T47D (cell line): ENCODE measurements around the gene KRTAP10-4.
A peak's percentile ranks its signal among the peaks of the same experiment; 100 is the strongest.

ENCODE experiments used
- DNase-seq, 2 experiments: peaks; one replicate each; pipeline versions ENCODE4 v3.0.0 to v3.0.0-alpha.2; 2011 to 2012; ENCODE audit warnings: low read depth in 1 of 2, low spot score in 1 of 2
- JUND ChIP-seq: IDR thresholded peaks from 2 replicates; pipeline ENCODE4 v1.6.1; 2012; ENCODE audit warnings: low read depth
- in situ Hi-C: cut with HindIII; loops from 2 replicates; pipeline ENCODE4 v1.10.0; 2016; ENCODE audit warnings: low sequenced_read_pairs, low pct_unique_long_range_greater_than_20kb

KRTAP10-4 gene

GRCh38 chr21:44530221-44530902 lies 43.2 kb upstream of the KRTAP10-4 start:
- TF ChIP-seq JUND = no peak
- DNase-seq = no peak
- in situ Hi-C loops = no loop called here

- in situ Hi-C loops = no loop called here
- no peak for DNase-seq
- no peak for TF ChIP-seq JUND
These were observed 42.5 kb upstream of the KRTAP10-4 start for GRCh38 chr21:44530903-44531605.

DNA sequence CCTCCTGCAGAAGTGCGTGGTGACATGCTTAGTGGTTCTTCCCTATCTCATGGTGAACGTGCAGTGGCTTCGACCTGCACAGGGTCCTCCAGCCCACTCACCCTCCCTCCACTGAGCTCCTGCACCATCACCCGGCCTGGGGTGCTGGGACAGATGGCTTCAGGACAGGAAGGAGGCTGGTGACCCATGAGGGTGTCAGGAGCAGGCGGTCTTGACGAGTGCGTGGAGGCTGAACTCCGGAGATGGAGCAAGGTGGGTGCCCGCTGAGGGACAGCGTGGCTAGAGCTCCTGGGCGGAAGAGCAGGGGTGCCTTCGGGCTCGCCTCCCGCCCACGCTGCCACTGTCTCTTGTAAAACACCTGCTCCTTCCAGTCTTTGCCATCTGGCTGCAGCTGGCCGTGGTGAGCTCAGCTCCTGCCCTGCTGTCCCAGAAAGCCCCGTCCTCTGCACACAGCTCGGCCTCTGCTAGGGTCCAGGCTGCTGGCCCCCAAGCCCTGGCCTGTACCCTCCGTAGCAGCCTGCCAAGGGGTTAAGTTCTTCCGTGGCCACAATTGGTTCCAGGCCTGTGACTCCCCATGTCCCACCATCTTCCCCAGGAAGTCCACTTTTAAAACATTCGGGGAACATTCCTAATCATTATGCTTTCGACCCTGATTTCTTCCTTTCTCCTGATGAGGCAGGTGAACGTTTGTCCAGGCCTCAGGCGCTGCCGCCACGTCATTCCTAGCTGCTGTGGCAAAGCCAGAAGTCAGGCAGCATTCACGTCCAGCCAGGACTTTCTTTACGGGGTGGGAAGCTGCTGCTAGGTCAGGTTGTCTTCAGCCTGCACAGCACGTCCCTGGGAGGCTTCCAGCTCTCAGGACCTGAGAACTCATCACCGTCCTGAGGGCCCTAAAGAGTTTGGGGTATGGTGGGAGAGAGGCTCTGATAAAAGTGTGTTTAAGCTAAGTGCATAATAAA lies 41.6 kb upstream of the KRTAP10-4 start:
- no peak for DNase-seq
- TF ChIP-seq JUND = no peak
- in situ Hi-C loops = no loop called here

- in situ Hi-C loops = no loop called here
- TF ChIP-seq JUND = no peak
- no peak for DNase-seq
These were observed 40.8 kb upstream of the KRTAP10-4 start for GRCh38 chr21:44532712-44533111.

DNA sequence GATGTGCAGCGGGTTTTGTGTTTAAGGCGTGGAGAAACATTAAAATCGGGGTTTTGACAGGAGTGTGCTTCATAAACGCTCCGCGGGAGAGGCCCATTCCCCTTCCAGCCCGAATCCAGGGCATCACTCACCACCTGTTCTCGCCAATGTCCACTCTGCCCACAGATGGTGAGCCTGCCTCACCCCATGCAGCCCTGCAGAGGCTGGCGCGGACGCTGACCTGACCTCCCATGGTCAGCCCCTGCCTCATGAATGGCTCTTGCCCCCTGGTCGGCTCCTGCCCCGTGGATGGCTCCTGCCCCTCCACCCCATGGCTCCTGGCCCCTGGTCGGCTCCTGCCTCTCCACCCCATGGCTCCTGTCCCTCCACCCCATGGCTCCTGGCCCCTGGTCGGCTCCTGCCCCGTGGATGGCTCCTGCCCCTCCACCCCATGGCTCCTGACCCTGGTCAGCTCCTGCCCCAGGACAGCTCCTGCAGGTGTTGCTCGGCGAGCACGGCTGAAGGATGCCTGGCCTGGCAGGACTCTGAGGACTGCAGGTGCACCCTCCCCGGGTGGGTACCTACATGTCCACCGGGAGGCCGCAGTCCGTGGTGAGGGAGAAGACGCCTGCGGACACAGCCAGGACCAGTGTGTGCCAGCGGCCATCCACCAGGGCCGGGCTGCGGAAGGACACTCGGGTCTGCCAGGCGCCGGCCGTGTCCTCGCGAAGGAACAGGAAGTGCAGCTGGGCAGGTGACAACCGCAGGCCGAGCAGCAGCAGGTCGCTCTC lies 40.2 kb upstream of the KRTAP10-4 start:
- in situ Hi-C loops = no loop called here
- no peak for DNase-seq
- TF ChIP-seq JUND = no peak

DNA sequence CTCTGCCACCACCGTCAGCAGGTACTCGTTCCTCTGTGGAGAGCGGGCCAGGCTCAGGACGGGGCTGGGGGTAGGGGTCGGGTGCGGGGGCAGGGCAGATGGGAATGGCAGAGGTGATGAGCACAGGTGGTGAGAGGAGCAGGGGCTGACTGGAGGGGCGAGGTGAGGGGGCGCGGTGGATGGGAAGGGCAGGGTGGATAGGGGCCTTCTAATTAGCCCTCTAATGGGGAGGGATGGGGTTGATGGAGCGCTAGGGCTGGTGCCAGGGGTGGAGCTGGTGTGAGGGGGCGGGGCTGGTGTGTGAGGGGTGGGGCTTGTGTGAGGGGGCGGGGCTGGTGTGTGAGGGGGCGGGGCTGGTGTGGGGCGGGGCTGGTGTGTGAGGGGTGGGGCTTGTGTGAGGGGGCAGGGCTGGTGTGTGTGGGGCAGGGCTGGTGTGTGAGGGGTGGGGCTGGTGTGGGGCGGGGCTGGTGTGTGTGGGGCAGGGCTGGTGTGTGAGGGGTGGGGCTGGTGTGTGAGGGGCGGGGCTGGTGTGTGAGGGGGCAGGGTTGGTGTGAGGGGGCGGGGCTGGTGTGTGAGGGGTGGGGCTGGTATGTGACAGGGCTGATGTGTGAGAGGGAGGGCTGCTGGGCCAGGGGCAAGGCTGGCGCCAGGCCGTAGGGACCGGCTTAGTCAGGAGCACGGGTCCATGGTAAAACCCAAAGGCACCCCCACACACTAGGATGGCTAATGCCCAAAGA lies 39.5 kb upstream of the KRTAP10-4 start:
- no peak for TF ChIP-seq JUND
- in situ Hi-C loops = no loop called here
- DNase-seq = peak in 1 of 2 experiments; percentile 64

DNA sequence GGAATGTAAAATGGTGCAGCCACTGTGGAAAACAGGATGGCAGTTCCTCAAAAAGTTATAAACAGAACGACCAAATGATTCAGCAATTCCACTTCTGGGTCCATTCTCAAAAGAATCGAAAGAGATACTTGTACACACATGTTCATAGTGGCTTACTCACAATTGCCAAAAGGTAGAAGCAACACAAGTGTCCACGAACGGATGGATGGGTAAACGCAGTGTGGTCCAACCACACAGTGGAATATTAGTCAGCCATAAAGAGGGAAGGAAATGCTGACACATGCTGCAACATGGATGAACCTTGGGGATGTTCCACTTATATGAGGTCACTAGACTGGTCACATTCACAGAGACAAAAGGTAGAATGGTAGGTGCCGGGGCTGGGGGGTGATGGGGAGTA lies 38.8 kb upstream of the KRTAP10-4 start:
- no peak for TF ChIP-seq JUND
- DNase-seq = no peak
- in situ Hi-C loops = no loop called here

- no peak for TF ChIP-seq JUND
- in situ Hi-C loops = no loop called here
- no peak for DNase-seq
These were observed 37.6 kb upstream of the KRTAP10-4 start for GRCh38 chr21:44535963-44536362.

DNA sequence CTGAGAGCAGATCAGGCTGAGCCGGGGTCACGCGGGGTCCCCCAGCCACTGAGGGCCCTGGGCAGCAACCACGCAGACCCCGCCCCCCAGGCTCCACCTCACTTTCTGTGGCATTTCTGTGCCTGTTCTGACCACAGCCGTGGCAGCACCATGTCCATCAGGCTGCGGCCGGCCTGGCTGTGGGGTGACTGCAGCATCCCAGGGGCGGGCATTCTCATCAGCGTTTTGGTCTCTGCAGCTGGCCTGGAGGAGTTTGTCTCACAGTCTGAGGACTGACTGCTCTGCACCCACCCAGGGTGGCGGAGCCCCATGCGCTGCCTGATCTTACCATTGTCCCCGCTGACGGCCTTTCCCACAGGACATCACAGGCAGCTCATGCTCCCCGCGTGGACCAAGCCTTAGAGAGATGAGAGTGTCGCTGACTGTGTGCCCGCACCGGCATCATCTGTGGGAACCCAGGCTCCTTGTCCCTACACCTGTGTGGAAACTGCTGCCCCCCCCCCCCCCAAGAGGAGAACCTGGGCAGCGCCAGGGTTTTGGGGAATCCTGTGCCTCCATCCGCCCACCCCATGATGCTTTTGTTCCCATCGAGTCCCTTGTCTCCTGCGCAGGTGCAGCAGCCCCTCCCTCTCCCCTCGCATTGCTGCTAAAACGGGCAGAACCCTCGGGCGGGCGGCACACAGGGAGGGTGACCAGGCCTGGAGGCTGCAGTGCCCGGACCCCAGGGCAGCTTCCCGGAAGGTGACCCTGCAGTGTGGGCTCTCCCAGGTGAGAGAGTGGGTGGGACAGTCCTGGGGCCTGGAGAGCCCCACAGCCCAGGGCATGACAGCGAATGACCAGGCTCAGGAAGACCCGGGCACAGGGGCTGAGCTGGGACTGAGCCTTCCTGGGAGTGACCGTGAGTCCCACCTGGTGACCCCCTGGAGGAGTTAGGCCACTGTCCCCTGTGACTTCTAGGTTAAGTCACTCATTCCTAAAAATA lies 35.3 kb upstream of the KRTAP10-4 start:
- TF ChIP-seq JUND = no peak
- in situ Hi-C loops = no loop called here
- no peak for DNase-seq

DNA sequence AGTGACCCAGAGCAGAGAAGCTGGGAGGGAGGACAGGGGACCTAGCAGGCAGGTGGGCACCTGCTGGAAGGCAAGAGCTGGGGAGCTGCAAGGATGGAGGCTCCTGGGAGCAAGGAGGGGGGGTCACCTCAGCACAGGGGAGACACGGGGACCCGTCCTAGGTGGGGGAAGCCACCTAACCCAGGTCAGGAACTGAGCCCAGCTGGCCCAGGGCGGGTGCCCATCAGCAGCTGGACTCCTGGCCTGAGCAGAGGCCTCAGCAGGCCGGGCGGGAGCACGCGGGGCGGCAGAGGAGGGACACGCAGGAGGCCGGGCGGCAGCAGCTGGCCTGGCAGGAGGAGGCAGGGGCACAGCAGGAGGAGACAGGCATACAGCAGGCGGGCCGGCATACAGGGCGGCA lies 34.5 kb upstream of the KRTAP10-4 start:
- in situ Hi-C loops = no loop called here
- TF ChIP-seq JUND = no peak
- no peak for DNase-seq
